Activated T-helper 1 cell treated with anti-CD3 and anti-CD28 coated beads, Interleukin-12 subunit alpha, Interleukin-12 subunit beta, Interleukin-2, Interleukin-4 antibody, amounts not matched to agents 30 ng/mL and 10 ng/mL and 1 ng/mL, durations not matched to agents 14 hours and 24 hours and 36 hours (primary cell): ENCODE data around the gene CARD19. TPM values are rescaled to one million over a fixed set of nuclear protein-coding genes. Genes with fewer than 3 reads are reported as not detected.
"Not testable (repeated sequence)": the region's sequence is repeated elsewhere in the genome, so short reads cannot be mapped to it uniquely, and the experiment has no call there.

Experiments used
- DNase-seq: peaks from one replicate; pipeline ENCODE4 v3.0.0; 2021; ENCODE audit warnings: low spot score
- H3K27ac Mint-ChIP-seq: one replicate; pipeline ENCODE4 v1.8.0; 2021; ENCODE audit warnings: mild to moderate bottlenecking, mixed read lengths
- H3K27me3 Mint-ChIP-seq: one replicate; pipeline ENCODE4 v1.8.0; 2022; ENCODE audit warnings: mild to moderate bottlenecking, moderate library complexity, mixed read lengths; ENCODE audit not compliant: insufficient read depth
- H3K36me3 Mint-ChIP-seq: one replicate; pipeline ENCODE4 v1.8.0; 2021; ENCODE audit warnings: low read depth, mixed read lengths
- H3K4me1 Mint-ChIP-seq: one replicate; pipeline ENCODE4 v1.8.0; 2021; ENCODE audit warnings: low read depth, mixed read lengths
- H3K4me3 Mint-ChIP-seq: one replicate; pipeline ENCODE4 v1.8.0; 2021; ENCODE audit warnings: mild to moderate bottlenecking, moderate library complexity, mixed read lengths
- H3K9me3 Mint-ChIP-seq: one replicate; pipeline ENCODE4 v1.8.0; 2021; ENCODE audit warnings: mixed read lengths
- intact Hi-C: fragments of 100-400 bp; cut with micrococcal nuclease; formaldehyde crosslinking; loops from one replicate; pipeline ENCODE4 v1.15.1; 2024
- total RNA-seq: library from RNA; stranded (reverse); gene quantifications from 2 replicates; pipeline ENCODE4 v1.2.3, GENCODE V29; 2022

Gene CARD19
- total RNA-seq, 1 donor from 2014 or later: 41.7 TPM

- H3K4me3 Mint-ChIP-seq: no peak overlapping the region
- no peaks in the 10 kb centered on the region for H3K27me3 Mint-ChIP-seq
- peaks cover 38% of the 10 kb centered on the region for H3K4me1 Mint-ChIP-seq
- peak; percentile 43 for DNase-seq
- H3K9me3 Mint-ChIP-seq: peaks cover 28% of the 10 kb centered on the region
- intact Hi-C loops: no loop called here
- H3K36me3 Mint-ChIP-seq: peaks cover 19% of the 10 kb centered on the region
- H3K27ac Mint-ChIP-seq: peak overlapping the region; percentile 93
Measured at GRCh38 chr9:93143830-93144530, 48.0 kb downstream of the CARD19 start.

GRCh38 chr9:93146696-93147095, 50.7 kb downstream of the CARD19 start:
- Mint-ChIP-seq H3K36me3 (peaks cover 23% of the 10 kb centered on the region), H3K4me3 (peak overlapping the region; percentile 50), H3K9me3 (peaks cover 31% of the 10 kb centered on the region), H3K27ac (peak overlapping the region; percentile 89), H3K4me1 (peaks cover 57% of the 10 kb centered on the region)
- not testable (repeated sequence) for H3K27me3 Mint-ChIP-seq, DNase-seq
- intact Hi-C loops: loop anchor here (1.0 to 5.0 kb wide), 3 partner anchors 10 to 84 kb away; partner anchors contain the start of gene CARD19

GRCh38 chr9:93147632-93148031, 51.6 kb downstream of the CARD19 start:
- DNase-seq: no peak
- peaks cover 23% of the 10 kb centered on the region for H3K36me3 Mint-ChIP-seq
- H3K9me3 Mint-ChIP-seq: peaks cover 31% of the 10 kb centered on the region
- H3K4me1 Mint-ChIP-seq: peaks cover 54% of the 10 kb centered on the region
- no peak overlapping the region for H3K4me3 Mint-ChIP-seq
- intact Hi-C loops: loop anchor here (5.0 kb wide), 2 partner anchors 50 to 85 kb away; partner anchors contain the start of gene CARD19
- H3K27me3 Mint-ChIP-seq: no peaks in the 10 kb centered on the region
- H3K27ac Mint-ChIP-seq: peak overlapping the region; percentile 50

- Mint-ChIP-seq H3K9me3 (peaks cover 31% of the 10 kb centered on the region), H3K4me1 (peaks cover 52% of the 10 kb centered on the region), H3K4me3 (peak overlapping the region; percentile 50), H3K27me3 (no peaks in the 10 kb centered on the region), H3K36me3 (peaks cover 23% of the 10 kb centered on the region), H3K27ac (peak overlapping the region; percentile 81)
- intact Hi-C loops: loop anchor here (1.0 to 5.0 kb wide), 3 partner anchors 14 to 86 kb away; partner anchors contain the start of genes CARD19 and NINJ1
- DNase-seq: no peak
Measured at GRCh38 chr9:93148721-93149120, 52.7 kb downstream of the CARD19 start.

- Mint-ChIP-seq H3K27me3 (no peaks in the 10 kb centered on the region), H3K4me1 (peaks cover 50% of the 10 kb centered on the region), H3K4me3 (peak overlapping the region; percentile 50), H3K9me3 (peaks cover 31% of the 10 kb centered on the region), H3K27ac (peak overlapping the region; percentile 81), H3K36me3 (peaks cover 23% of the 10 kb centered on the region)
- intact Hi-C loops: loop anchor here (1.0 to 5.0 kb wide), 3 partner anchors 15 to 87 kb away; partner anchors contain the start of genes CARD19 and NINJ1
- DNase-seq: no peak
Measured at GRCh38 chr9:93149361-93149760, 53.3 kb downstream of the CARD19 start.

GRCh38 chr9:93151097-93151784, 55.2 kb downstream of the CARD19 start:
- intact Hi-C loops: loop anchor here (10.0 kb wide), 1 partner anchor 276 kb away; the partner anchor contains the start of gene ZNF484
- H3K4me3 Mint-ChIP-seq: no peak overlapping the region
- H3K27ac Mint-ChIP-seq: no peak overlapping the region

GRCh38 chr9:93154293-93154903, 58.4 kb downstream of the CARD19 start:
- Mint-ChIP-seq H3K9me3 (peaks cover 4% of the 10 kb centered on the region), H3K4me1 (peaks cover 41% of the 10 kb centered on the region), H3K36me3 (peaks cover 1% of the 10 kb centered on the region), H3K27me3 (no peaks in the 10 kb centered on the region), H3K4me3 (no peak overlapping the region), H3K27ac (no peak overlapping the region)
- intact Hi-C loops: loop anchor here (10.0 kb wide), 1 partner anchor 280 kb away; the partner anchor contains the start of gene ZNF484
- peak; percentile 28 for DNase-seq

More at GRCh38 chr9:93151097-93151784, 55.2 kb downstream of the CARD19 start:
- Mint-ChIP-seq H3K9me3 (peaks cover 27% of the 10 kb centered on the region), H3K36me3 (peaks cover 20% of the 10 kb centered on the region), H3K4me1 (peaks cover 57% of the 10 kb centered on the region), H3K27me3 (no peaks in the 10 kb centered on the region)
- no peak for DNase-seq

GRCh38 chr9:93155716-93156474, 59.9 kb downstream of the CARD19 start:
- H3K36me3 Mint-ChIP-seq: no peaks in the 10 kb centered on the region
- peak overlapping the region; percentile 83 for H3K27ac Mint-ChIP-seq
- no peaks in the 10 kb centered on the region for H3K27me3 Mint-ChIP-seq
- no peak for DNase-seq
- intact Hi-C loops: loop anchor here (1.0 to 10.0 kb wide), 6 partner anchors 10 to 281 kb away; partner anchors contain the start of genes CARD19, NINJ1 and ZNF484
- H3K4me1 Mint-ChIP-seq: peaks cover 33% of the 10 kb centered on the region
- H3K9me3 Mint-ChIP-seq: peaks cover 4% of the 10 kb centered on the region
- H3K4me3 Mint-ChIP-seq: no peak overlapping the region

GRCh38 chr9:93156475-93157008, 60.5 kb downstream of the CARD19 start:
- H3K4me3 Mint-ChIP-seq: no peak overlapping the region
- H3K9me3 Mint-ChIP-seq: peaks cover 4% of the 10 kb centered on the region
- H3K36me3 Mint-ChIP-seq: no peaks in the 10 kb centered on the region
- intact Hi-C loops: loop anchor here (1.0 to 10.0 kb wide), 6 partner anchors 10 to 282 kb away; partner anchors contain the start of genes CARD19, NINJ1 and ZNF484
- peak; percentile 51 for DNase-seq
- peaks cover 33% of the 10 kb centered on the region for H3K4me1 Mint-ChIP-seq
- peak overlapping the region; percentile 83 for H3K27ac Mint-ChIP-seq
- H3K27me3 Mint-ChIP-seq: no peaks in the 10 kb centered on the region

GRCh38 chr9:93159601-93160471, 63.8 kb downstream of the CARD19 start:
- peak; percentile 67 for DNase-seq
- Mint-ChIP-seq H3K36me3 (no peaks in the 10 kb centered on the region), H3K27ac (no peak overlapping the region), H3K9me3 (peaks cover 4% of the 10 kb centered on the region), H3K4me3 (no peak overlapping the region), H3K4me1 (peaks cover 25% of the 10 kb centered on the region), H3K27me3 (no peaks in the 10 kb centered on the region)
- intact Hi-C loops: loop anchor here (1.0 to 10.0 kb wide), 8 partner anchors 25 to 803 kb away; partner anchors contain the start of genes WNK2 and ZNF484
